Astrocyte (in vitro differentiated cells and primary cell): Measurements from ENCODE around the gene PRUNE1. TPM values are rescaled to one million over a fixed set of nuclear protein-coding genes. Genes with fewer than 3 reads are reported as not detected.

Source experiments
- DNase-seq: peaks from one replicate; pipeline ENCODE4 v3.0.0-alpha.2; 2010; ENCODE audit warnings: low read depth
- FAIRE-seq: peaks from 2 replicates; lab custom pipeline; 2011; peaks lifted over from hg19 to GRCh38; lab: Jason Lieb, UNC
- H2AFZ ChIP-seq: 2 replicates; pipeline ENCODE4 v1.6.0; 2012; ENCODE audit warnings: low read depth, low read length, inconsistent platforms
- H3K27ac ChIP-seq: 2 replicates; pipeline ENCODE4 v1.5.1; 2011; ENCODE audit warnings: low read depth, low read length, inconsistent platforms
- H3K27me3 ChIP-seq: 2 replicates; pipeline ENCODE4 v1.6.0; 2011; ENCODE audit warnings: low read length, inconsistent platforms; ENCODE audit not compliant: insufficient read depth
- H3K36me3 ChIP-seq: 2 replicates; pipeline ENCODE4 v1.5.1; 2011; ENCODE audit warnings: low read length, inconsistent platforms; ENCODE audit not compliant: insufficient read depth
- H3K4me1 ChIP-seq: 2 replicates; pipeline ENCODE4 v1.5.1; 2011; ENCODE audit warnings: low read length, inconsistent platforms; ENCODE audit not compliant: insufficient read depth
- H3K4me2 ChIP-seq: 2 replicates; pipeline ENCODE4 v1.6.0; 2012; ENCODE audit warnings: low read length, inconsistent platforms
- H3K4me3 ChIP-seq: 2 replicates; pipeline ENCODE4 v1.5.1; 2011; ENCODE audit warnings: low read depth, mild to moderate bottlenecking, low read length, inconsistent platforms; ENCODE audit not compliant: insufficient read depth
- H3K79me2 ChIP-seq: 2 replicates; pipeline ENCODE4 v1.6.0; 2012; ENCODE audit warnings: mild to moderate bottlenecking, low read length, inconsistent platforms; ENCODE audit not compliant: insufficient read depth
- H3K9ac ChIP-seq: 2 replicates; pipeline ENCODE4 v1.6.0; 2012; ENCODE audit warnings: mild to moderate bottlenecking, low read length, inconsistent platforms
- H3K9me3 ChIP-seq: 2 replicates; pipeline ENCODE4 v1.5.1; 2012; ENCODE audit warnings: low read depth, mild to moderate bottlenecking, low read length, inconsistent platforms; ENCODE audit not compliant: insufficient read depth
- H4K20me1 ChIP-seq: 2 replicates; pipeline ENCODE4 v1.6.0; 2012; ENCODE audit warnings: low read length, inconsistent platforms; ENCODE audit not compliant: insufficient read depth
- H3K27ac Mint-ChIP-seq: one replicate; pipeline ENCODE4 v1.8.0; 2021; ENCODE audit warnings: mild to moderate bottlenecking, mixed read lengths; ENCODE audit not compliant: unreplicated experiment
- H3K27me3 Mint-ChIP-seq: one replicate; pipeline ENCODE4 v1.8.0; 2021; ENCODE audit warnings: low read depth, mixed read lengths; ENCODE audit not compliant: unreplicated experiment
- H3K36me3 Mint-ChIP-seq: one replicate; pipeline ENCODE4 v1.8.0; 2021; ENCODE audit warnings: low read depth, mixed read lengths; ENCODE audit not compliant: unreplicated experiment
- H3K4me1 Mint-ChIP-seq: one replicate; pipeline ENCODE4 v1.8.0; 2021; ENCODE audit warnings: low read depth, mixed read lengths; ENCODE audit not compliant: unreplicated experiment
- H3K4me3 Mint-ChIP-seq: one replicate; pipeline ENCODE4 v1.8.0; 2021; ENCODE audit warnings: mild to moderate bottlenecking, moderate library complexity, mixed read lengths; ENCODE audit not compliant: unreplicated experiment
- H3K9me3 Mint-ChIP-seq: one replicate; pipeline ENCODE4 v1.8.0; 2021; ENCODE audit warnings: mild to moderate bottlenecking, mixed read lengths; ENCODE audit not compliant: unreplicated experiment
- CTCF ChIP-seq: IDR thresholded peaks from 2 replicates; pipeline ENCODE4 v1.5.1; 2011; ENCODE audit warnings: low read depth, mild to moderate bottlenecking, inconsistent platforms, low read length, moderate library complexity; ENCODE audit not compliant: insufficient read depth
- EZH2 ChIP-seq: IDR thresholded peaks from 2 replicates; pipeline ENCODE4 v1.6.1; 2012; ENCODE audit warnings: mild to moderate bottlenecking, low read length, inconsistent platforms; ENCODE audit not compliant: insufficient read depth
- total RNA-seq: library from RNA; stranded (reverse); gene quantifications from 2 replicates; pipeline ENCODE4 v1.2.1, GENCODE V29; 2021

The PRUNE1 gene
- total RNA-seq, 1 donor from 2014 or later = 14.3 TPM

- Mint-ChIP-seq H3K4me1 (peaks cover 37% of the 10 kb centered on the region), H3K9me3 (no peaks in the 10 kb centered on the region), H3K27ac (no peak overlapping the region), H3K4me3 (peak overlapping the region; percentile 95), H3K27me3 (no peaks in the 10 kb centered on the region), H3K36me3 (peaks cover 1% of the 10 kb centered on the region)
- TF ChIP-seq CTCF (no peak), EZH2 (no peak)
- peak overlapping the region; percentile 95 for H3K9ac ChIP-seq
- H3K9me3 ChIP-seq = no peaks in the 10 kb centered on the region
- H3K79me2 ChIP-seq = peaks cover 6% of the 10 kb centered on the region
- FAIRE-seq (no peak), DNase-seq (no peak)
- peak overlapping the region; percentile 76 for H3K4me3 ChIP-seq
- H3K27ac ChIP-seq = peak overlapping the region; percentile 85
- H3K4me2 ChIP-seq = peak overlapping the region; percentile 99
- no peaks in the 10 kb centered on the region for H4K20me1 ChIP-seq
- no peaks in the 10 kb centered on the region for H3K36me3 ChIP-seq
- no peak overlapping the region for H2AFZ ChIP-seq
- H3K27me3 ChIP-seq = no peaks in the 10 kb centered on the region
- peaks cover 50% of the 10 kb centered on the region for H3K4me1 ChIP-seq
Measured at GRCh38 chr1:151009674-151010345, 1.6 kb downstream of the PRUNE1 start.

DNA sequence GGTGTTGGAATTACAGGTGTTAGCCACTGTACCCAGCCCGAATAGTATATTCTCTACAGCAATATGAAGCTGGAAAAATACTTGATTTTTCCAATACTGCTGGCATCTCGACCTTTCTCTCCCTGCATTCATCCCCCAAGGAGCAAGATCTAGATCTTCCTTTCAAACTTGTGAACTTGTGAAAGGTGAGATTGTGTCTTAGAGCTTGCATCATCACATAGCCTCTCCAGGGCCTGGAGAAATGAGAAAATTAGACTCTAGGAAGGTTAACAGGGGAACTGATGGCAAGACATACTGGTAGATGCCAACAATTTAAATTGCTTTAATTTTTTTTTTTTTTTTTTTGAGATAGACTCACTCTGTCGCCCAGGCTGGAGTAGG is 2.1 kb downstream of the PRUNE1 start:
- H3K36me3 Mint-ChIP-seq = peaks cover 1% of the 10 kb centered on the region
- FAIRE-seq (no peak), DNase-seq (no peak)
- TF ChIP-seq EZH2 (no peak), CTCF (no peak)
- Histone ChIP-seq H3K9me3 (no peaks in the 10 kb centered on the region), H3K4me3 (no peak overlapping the region), H3K27ac (no peak overlapping the region), H3K27me3 (no peaks in the 10 kb centered on the region), H3K9ac (no peak overlapping the region), H2AFZ (no peak overlapping the region), H3K4me2 (no peak overlapping the region), H3K4me1 (peaks cover 49% of the 10 kb centered on the region), H3K36me3 (no peaks in the 10 kb centered on the region), H4K20me1 (no peaks in the 10 kb centered on the region), H3K79me2 (peaks cover 6% of the 10 kb centered on the region)
- H3K27ac Mint-ChIP-seq = no peak overlapping the region
- no peaks in the 10 kb centered on the region for H3K27me3 Mint-ChIP-seq
- H3K4me3 Mint-ChIP-seq = no peak overlapping the region
- peaks cover 35% of the 10 kb centered on the region for H3K4me1 Mint-ChIP-seq
- H3K9me3 Mint-ChIP-seq = no peaks in the 10 kb centered on the region

DNA sequence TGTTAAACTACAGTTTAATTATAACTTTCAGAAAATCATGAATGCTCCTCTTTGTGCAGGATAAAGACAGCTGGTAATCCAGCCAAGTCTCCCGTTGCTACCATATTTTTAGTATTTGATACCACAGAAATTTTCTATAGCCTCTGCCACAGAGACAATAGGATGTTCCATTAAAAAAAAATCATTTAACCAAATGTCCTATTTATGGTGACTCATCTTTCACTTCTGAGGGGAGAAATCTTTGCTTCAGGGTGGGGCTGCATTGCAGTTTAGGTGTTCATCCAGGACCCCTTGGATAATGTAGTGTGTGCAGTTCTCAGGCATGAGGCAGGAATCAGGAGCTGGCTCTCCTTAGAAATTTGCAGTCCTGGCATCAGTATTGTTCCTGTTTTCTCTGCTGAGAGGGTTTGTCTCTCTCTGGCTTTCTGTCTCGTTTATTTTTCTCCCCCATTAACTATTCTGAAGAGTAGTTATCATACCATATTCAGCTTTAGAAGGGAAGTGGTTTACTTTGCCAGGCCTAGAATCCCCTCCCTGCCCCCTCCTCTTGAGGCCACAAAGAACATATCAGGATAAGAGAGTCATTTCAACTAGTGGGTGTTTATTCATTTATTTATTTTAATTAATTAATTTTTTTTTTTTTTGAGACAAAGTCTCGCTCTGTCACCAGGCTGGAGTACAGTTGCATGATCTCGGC is 3.1 kb downstream of the PRUNE1 start:
- Mint-ChIP-seq H3K27me3 (no peaks in the 10 kb centered on the region), H3K4me1 (peaks cover 29% of the 10 kb centered on the region), H3K4me3 (peak overlapping the region; percentile 16), H3K36me3 (no peaks in the 10 kb centered on the region), H3K27ac (no peak overlapping the region), H3K9me3 (no peaks in the 10 kb centered on the region)
- Histone ChIP-seq H3K36me3 (no peaks in the 10 kb centered on the region), H2AFZ (no peak overlapping the region), H3K27ac (no peak overlapping the region), H3K9me3 (no peaks in the 10 kb centered on the region), H3K4me3 (no peak overlapping the region), H3K4me1 (peaks cover 39% of the 10 kb centered on the region), H3K9ac (no peak overlapping the region), H4K20me1 (no peaks in the 10 kb centered on the region), H3K79me2 (peaks cover 3% of the 10 kb centered on the region), H3K4me2 (peak overlapping the region; percentile 28), H3K27me3 (no peaks in the 10 kb centered on the region)
- DNase-seq (no peak), FAIRE-seq (no peak)
- TF ChIP-seq CTCF (no peak), EZH2 (no peak)
